IMR-90 (cell line): ENCODE measurements around the gene MOCS2. TPM values are rescaled to one million over a fixed set of nuclear protein-coding genes. Genes with fewer than 3 reads are reported as not detected.
A peak's percentile ranks its signal among the peaks of the same experiment; 100 is the strongest.

Experiments used
- ATAC-seq: fragments of 200-7000 bp; cut with Tn5 transposase; 2 replicates; pipeline ENCODE4 v1.9.1; 2020; ENCODE audit warnings: low read depth, mild to moderate bottlenecking, moderate library complexity
- BruUV-seq: library from RNA; stranded (reverse); fragments of 400-500 nt; replicated peaks from 2 replicates; lab custom pipeline; 2021; lab: Mats Ljungman, UMichigan
- CTCF ChIA-PET: fragments of 300-600 bp; formaldehyde crosslinking; extraction: SDS; loops from one replicate; lab custom pipeline; 2021; ENCODE audit warnings: antibody characterized with exemption; lab: Yijun Ruan, JAX
- POLR2A ChIA-PET: fragments of 300-600 bp; sonication (Branson Sonifier 250); formaldehyde crosslinking; loops from one replicate; lab custom pipeline; 2022; ENCODE audit warnings: antibody characterized with exemption; ENCODE audit not compliant: unreplicated experiment; lab: Charles Lee
- DNase-seq: peaks from one replicate; pipeline ENCODE4 v3.0.0; 2013
- H2AFZ ChIP-seq: replicated peaks from 2 replicates; pipeline ENCODE3; 2013; ENCODE audit warnings: low read length, mild to moderate bottlenecking; ENCODE audit not compliant: poor library complexity
- H2AK5ac ChIP-seq: 2 replicates; pipeline ENCODE4 v1.6.1; 2013; ENCODE audit warnings: low read depth, low read length, inconsistent platforms
- H2AK9ac ChIP-seq: replicated peaks from 2 replicates; pipeline ENCODE3; 2013; ENCODE audit warnings: mild to moderate bottlenecking, low read depth, low read length, moderate library complexity; ENCODE audit not compliant: poor library complexity
- H2BK120ac ChIP-seq: 2 replicates; pipeline ENCODE4 v1.6.1; 2013; ENCODE audit warnings: low read depth, low read length, inconsistent platforms
- H2BK15ac ChIP-seq: 3 replicates; pipeline ENCODE4 v1.6.1; 2013; ENCODE audit warnings: low read depth, low read length, inconsistent platforms
- H2BK20ac ChIP-seq: 2 replicates; pipeline ENCODE4 v1.6.1; 2013; ENCODE audit warnings: low read depth, mild to moderate bottlenecking, inconsistent platforms, low read length, moderate library complexity
- H2BK5ac ChIP-seq: 2 replicates; pipeline ENCODE4 v1.6.1; 2013; ENCODE audit warnings: mild to moderate bottlenecking, low read depth, low read length, inconsistent platforms; ENCODE audit not compliant: poor library complexity, severe bottlenecking
- H3K14ac ChIP-seq: replicated peaks from 2 replicates; pipeline ENCODE4 v1.6.1; 2013; ENCODE audit warnings: low read depth, low read length, inconsistent platforms
- H3K18ac ChIP-seq: 2 replicates; pipeline ENCODE4 v1.6.1; 2013; ENCODE audit warnings: low read depth, low read length, control low read depth
- H3K23ac ChIP-seq: 2 replicates; pipeline ENCODE4 v1.6.1; 2013; ENCODE audit warnings: low read depth, low read length, inconsistent platforms
- H3K27ac ChIP-seq: 2 replicates; pipeline ENCODE4 v1.5.1; 2013; ENCODE audit warnings: mild to moderate bottlenecking, control low read depth, low read length; ENCODE audit not compliant: insufficient read depth
- H3K27me3 ChIP-seq: 2 replicates; pipeline ENCODE4 v1.6.1; 2013; ENCODE audit warnings: low read length; ENCODE audit not compliant: control insufficient read depth, insufficient read depth
- H3K36me3 ChIP-seq: 2 replicates; pipeline ENCODE4 v1.6.1; 2013; ENCODE audit warnings: low read length, mixed read lengths; ENCODE audit not compliant: control insufficient read depth, insufficient read depth
- H3K4ac ChIP-seq: 2 replicates; pipeline ENCODE4 v1.6.1; 2013; ENCODE audit warnings: low read depth, low read length, inconsistent platforms
- H3K4me1 ChIP-seq: 2 replicates; pipeline ENCODE4 v1.6.1; 2013; ENCODE audit warnings: low read length, mixed read lengths; ENCODE audit not compliant: control insufficient read depth, insufficient read depth
- H3K4me2 ChIP-seq: 2 replicates; pipeline ENCODE4 v1.6.1; 2013; ENCODE audit warnings: low read depth, mild to moderate bottlenecking, control low read depth, low read length, moderate library complexity
- H3K4me3 ChIP-seq: 2 replicates; pipeline ENCODE4 v1.5.1; 2013; ENCODE audit warnings: low read depth, mild to moderate bottlenecking, control low read depth, low read length, moderate library complexity; ENCODE audit not compliant: insufficient read depth
- H3K56ac ChIP-seq: 2 replicates; pipeline ENCODE4 v1.6.1; 2013; ENCODE audit warnings: low read length, inconsistent platforms; ENCODE audit not compliant: insufficient read depth; ENCODE audit errors: extremely low read depth
- H3K79me1 ChIP-seq, 2 experiments: 2 replicates each; pipeline ENCODE4 v1.6.1; 2013; ENCODE audit warnings: low read length in 2 of 2, inconsistent platforms in 1 of 2, low read depth in 1 of 2
- H3K9ac ChIP-seq: 2 replicates; pipeline ENCODE4 v1.6.1; 2013; ENCODE audit warnings: low read depth, low read length, control low read depth
- H3K9me1 ChIP-seq: 2 replicates; pipeline ENCODE4 v1.6.1; 2013; ENCODE audit warnings: low read length, inconsistent platforms; ENCODE audit not compliant: insufficient read depth
- H3K9me3 ChIP-seq: 2 replicates; pipeline ENCODE4 v1.6.1; 2013; ENCODE audit warnings: low read length; ENCODE audit not compliant: control insufficient read depth, insufficient read depth
- H4K20me1 ChIP-seq: 2 replicates; pipeline ENCODE4 v1.6.1; 2013; ENCODE audit warnings: low read length, inconsistent platforms; ENCODE audit not compliant: insufficient read depth
- H4K5ac ChIP-seq: 2 replicates; pipeline ENCODE4 v1.6.1; 2013; ENCODE audit warnings: mild to moderate bottlenecking, low read depth, low read length, control low read depth
- H4K8ac ChIP-seq, 2 experiments: 2 replicates each; pipeline ENCODE4 v1.6.1; 2013; ENCODE audit warnings: low read depth in 2 of 2, low read length in 2 of 2, control low read depth in 1 of 2, inconsistent platforms in 1 of 2
- H4K91ac ChIP-seq: 2 replicates; pipeline ENCODE4 v1.6.1; 2013; ENCODE audit warnings: low read depth, low read length, inconsistent platforms; ENCODE audit not compliant: insufficient read depth
- MAFK ChIP-seq: IDR thresholded peaks from 2 replicates; pipeline ENCODE4 v1.6.1; 2012; ENCODE audit warnings: low read depth, low read length, improper control_type of control experiment
- RAD21 ChIP-seq: IDR thresholded peaks from 2 replicates; pipeline ENCODE4 v1.6.1; 2012; ENCODE audit warnings: low read length, improper control_type of control experiment
- RFX5 ChIP-seq: IDR thresholded peaks from 2 replicates; pipeline ENCODE4 v1.8.0; 2012; ENCODE audit warnings: low read depth, mild to moderate bottlenecking, low read length, moderate library complexity
- WGBS, 2 experiments: methylation state at CpG; one replicate each; pipeline versions ENCODE4 v1.1.5 to v1.1.7; 2013; ENCODE audit warnings: missing lambda C conversion rate in 2 of 2; ENCODE audit not compliant: insufficient read length in 1 of 2; ENCODE audit errors: extremely low coverage in 2 of 2; 5-methylcytosine and 5-hydroxymethylcytosine counted together
- dilution Hi-C: fragments of 300-500 bp; cut with HindIII; formaldehyde crosslinking; loops from one replicate; pipeline ENCODE4 v1.14.3; 2018; ENCODE audit warnings: low sequenced_read_pairs; ENCODE audit not compliant: unreplicated experiment
- in situ Hi-C: fragments of 300-500 bp; cut with MboI; formaldehyde crosslinking; loops from 3 replicates; pipeline ENCODE4 v1.14.3; 2019; ENCODE audit warnings: low sequenced_read_pairs, inconsistent platforms, mixed read lengths
- intact Hi-C: fragments of 100-400 bp; cut with micrococcal nuclease; formaldehyde crosslinking; loops from 2 replicates; pipeline ENCODE4 v1.10.0; 2022
- polyA plus RNA-seq, 3 experiments: library from polyadenylated mRNA; depleted of rRNA; stranded (reverse); fragments of >200 nt; gene quantifications; 2 replicates each; pipeline ENCODE4 v1.2.3, GENCODE V29; 2012; ENCODE audit warnings: low replicate concordance in 1 of 3
- total RNA-seq: library from RNA; depleted of rRNA; stranded (reverse); fragments of >200 nt; gene quantifications from 2 replicates; pipeline ENCODE4 v1.2.3, GENCODE V29; 2012

Gene MOCS2
- total and polyA plus RNA-seq, 2 of the 4 experiments (the other 2 are of a cell fraction), result 36.4 to 40.0 TPM

- H2AFZ ChIP-seq, result no peak overlapping the region
- H4K91ac ChIP-seq, result no peak overlapping the region
- H2AK9ac ChIP-seq, result no peak overlapping the region
- no peak overlapping the region for H3K56ac ChIP-seq
- no peak overlapping the region for H3K18ac ChIP-seq
- in situ Hi-C loops (no loop called here), dilution Hi-C loops (no loop called here), intact Hi-C loops (no loop called here)
- no peak overlapping the region for H3K4ac ChIP-seq
- no peak overlapping the region for H2BK5ac ChIP-seq
- ChIA-PET CTCF (no interaction called here), POLR2A (no interaction called here)
- H3K27ac ChIP-seq, result no peak overlapping the region
- no peak overlapping the region for H4K5ac ChIP-seq
- no peaks in the 10 kb centered on the region for H3K9me1 ChIP-seq
- H3K4me3 ChIP-seq, result no peak overlapping the region
- H3K4me1 ChIP-seq, result no peaks in the 10 kb centered on the region
- H2BK20ac ChIP-seq, result no peak overlapping the region
- no peak overlapping the region for H4K8ac ChIP-seq
- peaks cover 7 to 13% of the 10 kb centered on the region in 2 experiments; a peak in 2 of 4 replicates for H3K79me1 ChIP-seq
- 0 out of 2 replicates have a peak, but pooled peaks have one; percentile 11 for TF ChIP-seq MAFK
- TF ChIP-seq RFX5, result no peak
- no peak for TF ChIP-seq RAD21
- BruUV-seq, result no TSS peak
- no peak overlapping the region for H2AK5ac ChIP-seq
- no peaks in the 10 kb centered on the region for H3K9me3 ChIP-seq
- H4K20me1 ChIP-seq, result no peaks in the 10 kb centered on the region
- peaks cover 50% of the 10 kb centered on the region for H3K36me3 ChIP-seq
- no peaks in the 10 kb centered on the region for H3K27me3 ChIP-seq
- no peak overlapping the region for H2BK120ac ChIP-seq
- H2BK15ac ChIP-seq, result no peak overlapping the region
- DNase-seq, result no peak
- no peak for ATAC-seq
- no peak overlapping the region for H3K9ac ChIP-seq
- no peak overlapping the region for H3K23ac ChIP-seq
- no peak overlapping the region for H3K4me2 ChIP-seq
- no CpG with 5 or more reads among the region's 4 CpGs for whole genome bisulfite sequencing, 2 experiments
- H3K14ac ChIP-seq, result no peak overlapping the region
Observed at GRCh38 chr5:53080271-53080670, 29.3 kb downstream of the MOCS2 start.
